Inflammatory macrophage treated with lipopolysaccharide for 4 hours (primary cell): Measurements from ENCODE around the gene ABCA5.
A peak's percentile ranks its signal among the peaks of the same experiment; 100 is the strongest.

Experiments
- DNase-seq: peaks from one replicate; pipeline ENCODE4 v3.0.0-alpha.2; 2020

The ABCA5 gene

GRCh38 chr17:69265873-69266272 lies 61.1 kb downstream of the ABCA5 start:
- no peak for DNase-seq

GRCh38 chr17:69254187-69254586 lies 72.7 kb downstream of the ABCA5 start:
- no peak for DNase-seq

GRCh38 chr17:69250641-69251040 lies 76.3 kb downstream of the ABCA5 start:
- DNase-seq = no peak

GRCh38 chr17:69246726-69247375 lies 80.1 kb downstream of the ABCA5 start:
- peak; percentile 68 for DNase-seq

- DNase-seq = no peak
These were observed 80.7 kb downstream of the ABCA5 start for GRCh38 chr17:69246202-69246601.

GRCh38 chr17:69245617-69246016 lies 81.3 kb downstream of the ABCA5 start:
- no peak for DNase-seq

- DNase-seq = no peak
These were observed 87.0 kb downstream of the ABCA5 start for GRCh38 chr17:69239611-69240600.

- no peak for DNase-seq
These were observed 90.0 kb downstream of the ABCA5 start for GRCh38 chr17:69236946-69237345.

- DNase-seq = no peak
These were observed 90.5 kb downstream of the ABCA5 start for GRCh38 chr17:69236464-69236863.

GRCh38 chr17:69235338-69236058 lies 91.4 kb downstream of the ABCA5 start:
- peak; percentile 89 for DNase-seq

- no peak for DNase-seq
These were observed 94.3 kb downstream of the ABCA5 start for GRCh38 chr17:69232650-69233049.

GRCh38 chr17:69231521-69231920 lies 95.4 kb downstream of the ABCA5 start:
- no peak for DNase-seq

GRCh38 chr17:69230939-69231338 lies 96.0 kb downstream of the ABCA5 start:
- no peak for DNase-seq

GRCh38 chr17:69228576-69228975 lies 98.4 kb downstream of the ABCA5 start, which contains the start of gene ABCA10:
Gene ABCA10 (minus strand): TSS chr17:69228824. CDS start chr17:69225358, 3,466 bp downstream.
- DNase-seq = no peak

- no peak for DNase-seq
These were observed 98.9 kb downstream of the ABCA5 start for GRCh38 chr17:69228018-69228417.

- DNase-seq = peak; percentile 47
These were observed 99.4 kb downstream of the ABCA5 start for GRCh38 chr17:69227541-69227940.

- no peak for DNase-seq
These were observed 103.1 kb downstream of the ABCA5 start for GRCh38 chr17:69223809-69224208.

- no peak for DNase-seq
These were observed 104.2 kb downstream of the ABCA5 start for GRCh38 chr17:69222707-69223258.

GRCh38 chr17:69220098-69220497 lies 106.8 kb downstream of the ABCA5 start:
- no peak for DNase-seq

- no peak for DNase-seq
These were observed 107.9 kb downstream of the ABCA5 start for GRCh38 chr17:69218986-69219385.

- no peak for DNase-seq
These were observed 113.7 kb downstream of the ABCA5 start for GRCh38 chr17:69213059-69213813.

- DNase-seq = no peak
These were observed 118.3 kb downstream of the ABCA5 start for GRCh38 chr17:69208640-69209039.
